WTC11 (cell line): ENCODE results near the gene PAK5. TPM values are rescaled to one million over a fixed set of nuclear protein-coding genes. Genes with fewer than 3 reads are reported as not detected.

Experiments used
- ATAC-seq: fragments of 200-7000 bp; cut with Tn5 transposase; 2 replicates; pipeline ENCODE4 v1.10.0; 2021; ENCODE audit warnings: mild to moderate bottlenecking, moderate library complexity
- CTCF ChIA-PET: fragments of 300-600 bp; sonication (Branson Sonifier 250); formaldehyde crosslinking; loops from one replicate; lab custom pipeline; 2021; ENCODE audit warnings: antibody characterized with exemption; lab: Charles Lee
- POLR2A ChIA-PET: fragments of 350-600 bp; sonication (Branson Sonifier 250); formaldehyde crosslinking; loops from one replicate; lab custom pipeline; 2021; ENCODE audit warnings: antibody characterized with exemption; lab: Charles Lee
- DNase-seq: peaks from one replicate; pipeline ENCODE4 v3.0.0; 2021; ENCODE audit warnings: low spot score
- H3K27ac Mint-ChIP-seq: 2 replicates; pipeline ENCODE4 v1.8.0; 2021; ENCODE audit warnings: mixed read lengths
- H3K27me3 Mint-ChIP-seq: 2 replicates; pipeline ENCODE4 v1.8.0; 2021; ENCODE audit warnings: low read depth, mild to moderate bottlenecking, moderate library complexity, mixed read lengths
- H3K36me3 Mint-ChIP-seq: 2 replicates; pipeline ENCODE4 v1.8.0; 2021; ENCODE audit warnings: mixed read lengths
- H3K4me1 Mint-ChIP-seq: 2 replicates; pipeline ENCODE4 v1.8.0; 2022; ENCODE audit warnings: mixed read lengths
- H3K4me3 Mint-ChIP-seq: 2 replicates; pipeline ENCODE4 v1.8.0; 2021; ENCODE audit warnings: mild to moderate bottlenecking, moderate library complexity, mixed read lengths
- H3K9me3 Mint-ChIP-seq: 2 replicates; pipeline ENCODE4 v1.8.0; 2021; ENCODE audit warnings: mixed read lengths
- AR ChIP-seq: fragments of 250-450 bp; sonication (Bioruptor Pico); IDR thresholded peaks from 2 replicates; pipeline ENCODE4 v1.9.0; 2021; ENCODE audit warnings: mild to moderate bottlenecking
- E2F1 ChIP-seq: sonication (generic); formaldehyde crosslinking; IDR thresholded peaks from 2 replicates; pipeline ENCODE4 v1.8.0; 2022; ENCODE audit warnings: mild to moderate bottlenecking, missing genetic modification reagents
- FOXK1 ChIP-seq: sonication (generic); formaldehyde crosslinking; IDR thresholded peaks from 2 replicates; pipeline ENCODE4 v1.8.0; 2022; ENCODE audit warnings: mild to moderate bottlenecking, moderate library complexity, missing genetic modification reagents
- GABPB1 ChIP-seq: sonication (generic); formaldehyde crosslinking; IDR thresholded peaks from 2 replicates; pipeline ENCODE4 v1.8.1; 2023; ENCODE audit warnings: mild to moderate bottlenecking, missing genetic modification reagents
- HMGA2 ChIP-seq: fragments of 250-450 bp; sonication (Bioruptor Pico); IDR thresholded peaks from 2 replicates; pipeline ENCODE4 v1.4.0; 2021; ENCODE audit warnings: mild to moderate bottlenecking, moderate library complexity
- JUN ChIP-seq: sonication (generic); formaldehyde crosslinking; IDR thresholded peaks from 2 replicates; pipeline ENCODE4 v1.8.0; 2023; ENCODE audit warnings: mild to moderate bottlenecking, missing genetic modification reagents
- MAX ChIP-seq: sonication (generic); formaldehyde crosslinking; IDR thresholded peaks from 2 replicates; pipeline ENCODE4 v1.8.0; 2022; ENCODE audit warnings: mild to moderate bottlenecking, missing genetic modification reagents
- OVOL2 ChIP-seq: fragments of 250-450 bp; sonication (Bioruptor Pico); IDR thresholded peaks from 2 replicates; pipeline ENCODE4 v1.9.0; 2021; ENCODE audit warnings: mild to moderate bottlenecking, borderline replicate concordance
- SMAD3 ChIP-seq: sonication (generic); formaldehyde crosslinking; IDR thresholded peaks from 2 replicates; pipeline ENCODE4 v1.8.0; 2022; ENCODE audit warnings: missing genetic modification reagents, mild to moderate bottlenecking, borderline replicate concordance
- TCF7 ChIP-seq: sonication (generic); formaldehyde crosslinking; IDR thresholded peaks from 2 replicates; pipeline ENCODE4 v1.8.0; 2022; ENCODE audit warnings: mild to moderate bottlenecking, low read depth, missing genetic modification reagents, moderate library complexity
- ZNF219 ChIP-seq: sonication (generic); formaldehyde crosslinking; IDR thresholded peaks from 2 replicates; pipeline ENCODE4 v1.8.0; 2023; ENCODE audit warnings: missing genetic modification reagents, mild to moderate bottlenecking, borderline replicate concordance
- ZNF416 ChIP-seq: fragments of 250-450 bp; sonication (Bioruptor Pico); IDR thresholded peaks from 2 replicates; pipeline ENCODE4 v1.9.0; 2021; ENCODE audit warnings: mild to moderate bottlenecking, inconsistent platforms
- total RNA-seq: library from RNA; stranded (reverse); gene quantifications from 3 replicates; pipeline ENCODE4 v1.2.3, GENCODE V29; 2021
- TF ChIP-seq, protein P1 (sequence below): fragments of 250-450 bp; sonication (Bioruptor Pico); IDR thresholded peaks from 2 replicates; pipeline ENCODE4 v1.9.0; 2021; ENCODE audit warnings: moderate library complexity, mild to moderate bottlenecking, inconsistent platforms, borderline replicate concordance
- TF ChIP-seq, protein P2 (sequence below): sonication (generic); formaldehyde crosslinking; IDR thresholded peaks from 2 replicates; pipeline ENCODE4 v1.8.1; 2023; ENCODE audit warnings: mild to moderate bottlenecking, missing genetic modification reagents
- TF ChIP-seq, protein P3 (sequence below): sonication (generic); formaldehyde crosslinking; IDR thresholded peaks from 2 replicates; pipeline ENCODE4 v1.8.0; 2022; ENCODE audit warnings: mild to moderate bottlenecking, missing genetic modification reagents
- TF ChIP-seq, protein P4 (sequence below): fragments of 250-450 bp; sonication (Bioruptor Pico); IDR thresholded peaks from 2 replicates; pipeline ENCODE4 v1.8.0; 2021; ENCODE audit warnings: mild to moderate bottlenecking

PAK5 gene
- total RNA-seq, 1 experiment from 2014 or later: 0.31 TPM

- TF ChIP-seq, protein P1, sequence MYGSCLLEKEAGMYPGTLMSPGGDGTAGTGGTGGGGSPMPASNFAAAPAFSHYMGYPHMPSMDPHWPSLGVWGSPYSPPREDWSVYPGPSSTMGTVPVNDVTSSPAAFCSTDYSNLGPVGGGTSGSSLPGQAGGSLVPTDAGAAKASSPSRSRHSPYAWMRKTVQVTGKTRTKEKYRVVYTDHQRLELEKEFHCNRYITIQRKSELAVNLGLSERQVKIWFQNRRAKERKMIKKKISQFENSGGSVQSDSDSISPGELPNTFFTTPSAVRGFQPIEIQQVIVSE: no peak
- no peak for TF ChIP-seq ZNF416 (CRISPR knock-in tag)
- no peak for TF ChIP-seq HMGA2 (CRISPR knock-in tag)
These were observed 246.5 kb downstream of the PAK5 start (continued) for GRCh38 chr20:9592419-9592818.

DNA sequence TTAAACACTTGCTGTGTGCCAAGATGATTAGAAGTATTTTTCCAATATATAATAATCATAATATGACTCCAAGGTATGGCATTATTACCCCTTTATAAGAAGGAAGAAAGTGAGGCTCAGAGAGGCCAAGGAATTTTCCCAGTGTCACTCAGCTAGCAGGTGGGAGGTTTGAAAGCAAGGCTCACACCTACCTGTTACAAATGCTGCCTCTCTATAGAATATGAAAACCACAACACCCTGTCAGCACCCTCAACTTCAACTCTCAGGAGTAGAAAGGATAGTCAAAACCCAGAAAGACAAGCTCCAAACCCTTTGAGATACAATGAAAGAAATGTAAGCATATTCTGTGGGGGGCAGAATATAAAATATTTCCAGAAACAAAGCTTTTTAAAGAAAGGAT is 247.8 kb downstream of the PAK5 start:
- ChIA-PET CTCF (no interaction called here), POLR2A (no interaction called here)
- no peak overlapping the region for H3K4me3 Mint-ChIP-seq
- H3K4me1 Mint-ChIP-seq: no peaks in the 10 kb centered on the region
- no peaks in the 10 kb centered on the region for H3K27me3 Mint-ChIP-seq
- H3K36me3 Mint-ChIP-seq: no peaks in the 10 kb centered on the region
- ATAC-seq (no peak), DNase-seq (no peak)
- no peaks in the 10 kb centered on the region for H3K9me3 Mint-ChIP-seq
- no peak overlapping the region for H3K27ac Mint-ChIP-seq
- no peak for TF ChIP-seq ZNF219 (CRISPR knock-in tag)
- TF ChIP-seq FOXK1 (CRISPR knock-in tag): no peak
- TF ChIP-seq JUN: no peak
- TF ChIP-seq TCF7 (CRISPR knock-in tag): no peak
- no peak for TF ChIP-seq GABPB1
- TF ChIP-seq E2F1 (CRISPR knock-in tag): no peak
- TF ChIP-seq, protein P2, sequence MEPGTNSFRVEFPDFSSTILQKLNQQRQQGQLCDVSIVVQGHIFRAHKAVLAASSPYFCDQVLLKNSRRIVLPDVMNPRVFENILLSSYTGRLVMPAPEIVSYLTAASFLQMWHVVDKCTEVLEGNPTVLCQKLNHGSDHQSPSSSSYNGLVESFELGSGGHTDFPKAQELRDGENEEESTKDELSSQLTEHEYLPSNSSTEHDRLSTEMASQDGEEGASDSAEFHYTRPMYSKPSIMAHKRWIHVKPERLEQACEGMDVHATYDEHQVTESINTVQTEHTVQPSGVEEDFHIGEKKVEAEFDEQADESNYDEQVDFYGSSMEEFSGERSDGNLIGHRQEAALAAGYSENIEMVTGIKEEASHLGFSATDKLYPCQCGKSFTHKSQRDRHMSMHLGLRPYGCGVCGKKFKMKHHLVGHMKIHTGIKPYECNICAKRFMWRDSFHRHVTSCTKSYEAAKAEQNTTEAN (CRISPR knock-in tag): no peak
- TF ChIP-seq, protein P1: no peak
- no peak for TF ChIP-seq MAX (CRISPR knock-in tag)
- no peak for TF ChIP-seq OVOL2 (CRISPR knock-in tag)
- TF ChIP-seq, protein P3, sequence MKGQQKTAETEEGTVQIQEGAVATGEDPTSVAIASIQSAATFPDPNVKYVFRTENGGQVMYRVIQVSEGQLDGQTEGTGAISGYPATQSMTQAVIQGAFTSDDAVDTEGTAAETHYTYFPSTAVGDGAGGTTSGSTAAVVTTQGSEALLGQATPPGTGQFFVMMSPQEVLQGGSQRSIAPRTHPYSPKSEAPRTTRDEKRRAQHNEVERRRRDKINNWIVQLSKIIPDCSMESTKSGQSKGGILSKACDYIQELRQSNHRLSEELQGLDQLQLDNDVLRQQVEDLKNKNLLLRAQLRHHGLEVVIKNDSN (CRISPR knock-in tag): no peak
- TF ChIP-seq, protein P4, sequence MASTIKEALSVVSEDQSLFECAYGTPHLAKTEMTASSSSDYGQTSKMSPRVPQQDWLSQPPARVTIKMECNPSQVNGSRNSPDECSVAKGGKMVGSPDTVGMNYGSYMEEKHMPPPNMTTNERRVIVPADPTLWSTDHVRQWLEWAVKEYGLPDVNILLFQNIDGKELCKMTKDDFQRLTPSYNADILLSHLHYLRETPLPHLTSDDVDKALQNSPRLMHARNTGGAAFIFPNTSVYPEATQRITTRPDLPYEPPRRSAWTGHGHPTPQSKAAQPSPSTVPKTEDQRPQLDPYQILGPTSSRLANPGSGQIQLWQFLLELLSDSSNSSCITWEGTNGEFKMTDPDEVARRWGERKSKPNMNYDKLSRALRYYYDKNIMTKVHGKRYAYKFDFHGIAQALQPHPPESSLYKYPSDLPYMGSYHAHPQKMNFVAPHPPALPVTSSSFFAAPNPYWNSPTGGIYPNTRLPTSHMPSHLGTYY (CRISPR knock-in tag): no peak
- no peak for TF ChIP-seq AR (CRISPR knock-in tag)
- TF ChIP-seq SMAD3 (CRISPR knock-in tag): no peak
